Left ventricle myocardium inferior (tissue), 1 donor: ENCODE results near the gene DIAPH1. TPM values are rescaled to one million over a fixed set of nuclear protein-coding genes. Genes with fewer than 3 reads are reported as not detected.
"Not testable (repeated sequence)": the region's sequence is repeated elsewhere in the genome, so short reads cannot be mapped to it uniquely, and the experiment has no call there.

ENCODE experiments used
- DNase-seq: peaks from one replicate; pipeline ENCODE4 v3.0.0-alpha.2; 2020
- H3K27ac ChIP-seq: fragments of 200-600 bp; replicated peaks from 2 replicates; pipeline ENCODE4 v1.8.0; 2021
- H3K27me3 ChIP-seq: fragments of 200-600 bp; 2 replicates; pipeline ENCODE4 v1.8.0; 2021; ENCODE audit warnings: low read depth
- H3K36me3 ChIP-seq: fragments of 200-600 bp; 2 replicates; pipeline ENCODE4 v1.8.0; 2021
- H3K4me1 ChIP-seq: fragments of 200-600 bp; 2 replicates; pipeline ENCODE4 v1.8.0; 2021
- H3K4me3 ChIP-seq: fragments of 200-600 bp; 2 replicates; pipeline ENCODE4 v1.8.0; 2021; ENCODE audit warnings: mild to moderate bottlenecking, moderate library complexity
- H3K9me3 ChIP-seq: fragments of 200-600 bp; replicated peaks from 2 replicates; pipeline ENCODE4 v1.8.0; 2021
- CTCF ChIP-seq: fragments of 200-600 bp; IDR thresholded peaks from 2 replicates; pipeline ENCODE4 v1.8.0; 2021; ENCODE audit warnings: antibody characterized with exemption, mild to moderate bottlenecking, borderline replicate concordance
- intact Hi-C: fragments of 100-400 bp; cut with micrococcal nuclease; formaldehyde crosslinking; loops from one replicate; pipeline ENCODE4 v1.11.0; 2022
- total RNA-seq: library from RNA; stranded (reverse); fragmentation: NEBNext Ultra II Directional; extraction: Animal tissue kit (Norgen Biotek cat#: 25700); gene quantifications from one replicate; pipeline ENCODE4 v1.2.1, GENCODE V29; 2021
- donor health status: DM: no; HTN: yes; CAD: no; lungs with severe emphysema.

The DIAPH1 gene
- total RNA-seq, 1 donor from 2014 or later: 53.1 TPM

DNA sequence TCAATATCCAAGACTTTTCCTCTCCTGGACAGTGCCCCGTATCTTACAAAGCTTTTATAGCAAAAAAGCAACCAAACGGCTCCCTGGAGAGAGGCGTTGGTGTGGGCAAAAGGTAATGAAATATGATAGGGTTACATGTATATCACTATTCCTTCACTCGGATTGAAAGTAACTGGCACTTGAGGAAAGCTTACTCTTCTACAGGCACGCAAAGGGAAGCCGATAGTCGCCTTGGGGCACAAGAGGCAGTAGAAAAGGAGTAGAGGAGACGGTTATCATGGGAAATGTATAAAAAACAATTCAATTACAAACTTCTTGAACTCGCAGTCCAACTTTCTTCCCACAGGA is 1.1 kb downstream of the DIAPH1 start:
- intact Hi-C loops: no loop called here

GRCh38 chr5:141617128-141617527 is 1.7 kb downstream of the DIAPH1 start:
- Histone ChIP-seq H3K27ac (peak overlapping the region; percentile 95), H3K27me3 (no peaks in the 10 kb centered on the region), H3K4me1 (peaks cover 66% of the 10 kb centered on the region), H3K4me3 (peak overlapping the region; percentile 89), H3K9me3 (no peaks in the 10 kb centered on the region), H3K36me3 (peaks cover 19% of the 10 kb centered on the region)
- DNase-seq: no peak
- no peak for TF ChIP-seq CTCF
- intact Hi-C loops: no loop called here

More for the DNA sequence above, 1.1 kb downstream of the DIAPH1 start:
- TF ChIP-seq CTCF: no peak
- Histone ChIP-seq H3K9me3 (no peaks in the 10 kb centered on the region), H3K27me3 (no peaks in the 10 kb centered on the region), H3K4me1 (peaks cover 66% of the 10 kb centered on the region), H3K4me3 (peak overlapping the region; percentile 89), H3K36me3 (peaks cover 24% of the 10 kb centered on the region), H3K27ac (peak overlapping the region; percentile 95)
- DNase-seq: no peak

GRCh38 chr5:141615991-141616720 is 2.6 kb downstream of the DIAPH1 start:
- Histone ChIP-seq H3K4me3 (peak overlapping the region; percentile 89), H3K4me1 (peaks cover 72% of the 10 kb centered on the region), H3K27ac (peak overlapping the region; percentile 95), H3K27me3 (no peaks in the 10 kb centered on the region), H3K9me3 (no peaks in the 10 kb centered on the region), H3K36me3 (peaks cover 9% of the 10 kb centered on the region)
- TF ChIP-seq CTCF: no peak
- intact Hi-C loops: no loop called here
- no peak for DNase-seq

DNA sequence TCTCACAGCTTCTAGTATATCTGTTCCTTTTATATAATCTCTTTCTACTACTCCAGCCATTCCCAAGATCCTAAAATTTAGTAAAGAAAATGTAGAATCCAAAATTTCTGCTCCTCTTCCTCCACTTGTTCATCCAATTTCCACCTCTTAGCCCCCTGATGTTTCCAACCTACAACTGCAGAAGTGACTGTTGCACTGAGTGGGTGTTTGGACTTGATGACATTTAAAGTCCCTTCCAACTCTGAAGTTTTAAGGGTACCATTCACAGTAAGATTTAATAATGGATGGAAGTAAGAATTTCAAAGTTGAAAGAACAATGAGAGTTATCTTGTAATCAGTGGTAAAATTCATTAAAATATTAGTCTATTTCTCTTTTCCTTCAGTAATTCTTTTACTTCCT is 5.5 kb downstream of the DIAPH1 start:
- H3K9me3 ChIP-seq: no peaks in the 10 kb centered on the region
- no peaks in the 10 kb centered on the region for H3K27me3 ChIP-seq
- H3K27ac ChIP-seq: no peak overlapping the region
- peaks cover 63% of the 10 kb centered on the region for H3K4me1 ChIP-seq
- no peaks in the 10 kb centered on the region for H3K36me3 ChIP-seq
- no peak for DNase-seq
- intact Hi-C loops: no loop called here
- H3K4me3 ChIP-seq: no peak overlapping the region
- TF ChIP-seq CTCF: no peak

- no peak overlapping the region for H3K4me3 ChIP-seq
- H3K9me3 ChIP-seq: no peaks in the 10 kb centered on the region
- DNase-seq: no peak
- intact Hi-C loops: no loop called here
- no peak for TF ChIP-seq CTCF
- peaks cover 62% of the 10 kb centered on the region for H3K4me1 ChIP-seq
- no peaks in the 10 kb centered on the region for H3K36me3 ChIP-seq
- H3K27ac ChIP-seq: no peak overlapping the region
- H3K27me3 ChIP-seq: no peaks in the 10 kb centered on the region
Measured at GRCh38 chr5:141611289-141611688, 7.5 kb downstream of the DIAPH1 start.

DNA sequence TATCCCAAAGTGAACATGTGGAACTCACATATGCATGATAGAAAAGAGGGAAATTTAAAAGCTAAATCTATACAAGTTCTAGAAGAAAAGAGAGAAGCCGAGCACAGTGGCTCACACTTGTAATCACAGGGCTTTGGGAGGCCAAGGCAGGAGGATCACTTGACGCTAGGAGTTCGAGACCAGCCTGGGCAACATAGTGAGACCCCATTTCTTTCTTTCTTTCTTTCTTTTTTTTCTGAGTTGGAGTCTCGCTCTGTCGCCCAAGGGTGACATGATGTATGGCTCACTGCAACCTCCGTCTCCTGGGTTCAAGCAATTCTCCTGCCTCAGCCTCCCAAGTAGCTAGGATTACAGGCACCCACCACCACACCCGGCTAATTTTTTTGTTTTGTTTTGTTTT is 8.9 kb downstream of the DIAPH1 start:
- H3K4me1 ChIP-seq: peaks cover 64% of the 10 kb centered on the region
- H3K27ac ChIP-seq, intact Hi-C loops, H3K27me3 ChIP-seq, H3K36me3 ChIP-seq, H3K9me3 ChIP-seq, H3K4me3 ChIP-seq, DNase-seq: not testable (repeated sequence)
